NCI-H2029 treated with DMSO at 0.1 percent for 48 hours (cell line): Measurements from ENCODE around the gene NANS.
"Not testable (repeated sequence)": the region's sequence is repeated elsewhere in the genome, so short reads cannot be mapped to it uniquely, and the experiment has no call there.

Source experiments
- DNase-seq: peaks from one replicate; lab custom pipeline; 2025; lab: John Stamatoyannopoulos, UW

The NANS gene

DNA sequence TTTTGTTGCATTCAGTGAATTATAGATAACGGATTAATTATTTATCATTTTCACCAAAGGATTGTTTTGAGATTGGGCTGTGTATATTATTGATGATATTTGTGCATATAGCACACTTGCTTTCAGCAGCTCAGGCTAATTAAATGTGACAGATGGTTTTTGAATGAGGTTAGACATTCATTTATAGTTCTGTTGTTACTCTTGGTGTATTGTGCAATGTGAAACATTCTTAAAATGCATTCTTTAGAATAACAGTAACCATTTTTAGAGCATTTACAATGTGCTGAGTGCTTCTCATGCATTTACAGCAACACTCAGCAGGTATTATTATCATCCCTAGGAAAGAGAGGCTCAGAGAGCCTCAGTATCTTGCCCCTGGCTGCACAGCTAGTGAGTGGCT, 23.8 kb downstream of the NANS start:
- no peak for DNase-seq

DNA sequence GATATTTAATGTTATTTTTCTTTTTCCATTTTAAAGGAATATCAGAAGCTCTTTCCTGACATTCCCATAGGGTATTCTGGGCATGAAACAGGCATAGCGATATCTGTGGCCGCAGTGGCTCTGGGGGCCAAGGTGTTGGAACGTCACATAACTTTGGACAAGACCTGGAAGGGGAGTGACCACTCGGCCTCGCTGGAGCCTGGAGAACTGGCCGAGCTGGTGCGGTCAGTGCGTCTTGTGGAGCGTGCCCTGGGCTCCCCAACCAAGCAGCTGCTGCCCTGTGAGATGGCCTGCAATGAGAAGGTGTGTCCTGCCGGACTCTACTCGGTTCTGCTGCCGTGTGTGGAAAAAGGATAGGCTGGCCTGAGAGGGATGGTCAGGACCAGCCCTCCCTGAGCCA, 24.2 kb downstream of the NANS start:
- no peak for DNase-seq

DNA sequence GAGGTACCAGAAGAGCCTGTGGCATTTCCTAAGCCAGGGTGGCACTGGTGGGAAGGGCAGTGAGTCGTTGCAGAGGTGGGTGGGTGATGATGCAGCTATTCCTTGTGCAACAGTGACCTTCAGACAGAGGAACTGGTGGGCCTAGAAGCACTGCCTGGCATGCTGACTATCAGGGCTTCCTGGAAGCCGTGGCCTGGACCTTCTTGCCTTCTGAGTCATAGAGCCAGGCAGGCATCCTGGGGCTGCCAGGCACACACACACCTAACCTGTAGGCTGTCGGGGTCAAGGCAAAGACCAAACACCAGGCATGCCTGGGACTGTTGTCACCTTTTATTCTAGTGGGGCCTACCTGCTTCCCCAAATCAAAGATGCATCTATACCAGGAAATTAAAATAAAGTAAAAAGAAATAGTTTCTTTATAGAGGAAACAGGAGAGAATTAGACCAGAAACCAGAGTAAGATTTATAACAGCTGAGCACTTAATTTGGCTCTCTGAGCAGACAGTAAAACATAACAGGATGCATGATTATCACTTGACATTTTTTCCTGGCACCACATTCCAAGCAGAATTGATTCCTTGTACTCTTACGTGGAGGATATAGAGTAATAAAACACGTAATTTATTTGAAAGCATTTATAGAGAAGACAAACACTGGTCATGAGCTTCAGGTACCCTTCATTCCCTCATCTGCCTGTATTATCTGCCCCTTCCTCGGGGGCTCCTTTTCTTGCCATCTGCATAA, 25.1 kb downstream of the NANS start:
- DNase-seq, result peak; percentile 31

DNA sequence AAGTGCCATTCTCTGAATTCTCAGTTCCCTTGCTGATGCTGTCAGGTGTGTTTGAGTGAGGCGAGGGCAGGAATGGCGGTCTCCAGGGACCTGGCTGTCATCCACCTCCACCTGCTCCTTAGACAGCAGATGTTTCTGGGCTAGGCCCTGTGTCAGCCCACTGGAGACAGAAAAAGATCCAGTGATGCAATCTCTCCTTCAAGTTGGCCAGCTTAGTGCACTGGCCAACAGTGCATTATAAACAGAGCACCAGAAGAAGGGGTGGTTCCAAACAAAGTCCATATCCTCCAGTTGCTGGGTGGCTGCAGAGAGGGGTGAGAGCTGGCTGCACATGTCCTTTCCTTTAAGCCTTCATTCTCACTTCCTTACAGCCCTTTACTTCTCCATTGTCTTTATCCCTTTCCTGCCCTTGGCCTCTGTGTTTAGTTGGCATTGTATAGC, 26.5 kb downstream of the NANS start:
- DNase-seq, result no peak

- DNase-seq, result no peak
These were observed 27.1 kb downstream of the NANS start for GRCh38 chr9:98083566-98084183.

GRCh38 chr9:98084396-98084795, 27.9 kb downstream of the NANS start:
- DNase-seq, result no peak

GRCh38 chr9:98085058-98085457, 28.5 kb downstream of the NANS start:
- DNase-seq, result no peak

DNA sequence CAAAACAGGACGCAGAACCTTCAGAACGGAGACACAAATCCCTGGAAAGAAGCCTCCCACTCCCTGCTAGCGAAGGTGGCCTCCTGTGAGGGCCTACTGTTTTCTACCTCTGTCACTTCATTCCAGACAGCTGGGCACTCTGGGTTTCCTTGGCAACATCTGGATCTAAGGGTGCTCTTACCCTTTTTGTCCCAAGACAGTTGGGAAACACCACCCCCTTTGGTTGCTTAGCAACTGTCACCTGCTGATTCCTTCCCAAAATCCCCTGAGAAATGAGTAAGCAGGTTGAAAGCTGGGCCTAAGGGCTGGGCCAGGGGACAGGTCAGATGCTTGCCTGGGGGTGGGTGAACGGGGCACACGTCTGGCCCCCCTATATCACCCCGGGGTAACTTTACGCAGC, 29.4 kb downstream of the NANS start:
- DNase-seq, result no peak

DNA sequence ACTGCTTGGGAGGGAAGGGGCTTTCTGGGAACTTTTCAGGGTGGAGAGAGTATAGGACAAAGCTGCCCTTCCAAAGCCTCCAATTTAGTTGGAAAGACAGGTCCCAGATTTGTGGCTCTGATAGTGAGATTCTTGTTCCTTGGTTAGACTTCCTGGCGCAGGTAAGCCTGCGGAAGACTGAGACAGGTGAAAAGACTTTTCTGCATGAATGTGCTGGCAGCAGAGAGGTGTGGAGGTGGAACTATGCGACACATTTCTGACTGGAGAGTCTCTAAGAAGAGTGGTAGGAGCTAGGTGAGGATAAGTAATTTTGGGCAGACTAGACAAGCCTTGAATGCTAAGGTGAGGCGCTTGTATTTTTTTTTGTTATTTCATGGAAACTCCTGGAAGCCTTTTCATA, 29.9 kb downstream of the NANS start:
- DNase-seq, result no peak

DNA sequence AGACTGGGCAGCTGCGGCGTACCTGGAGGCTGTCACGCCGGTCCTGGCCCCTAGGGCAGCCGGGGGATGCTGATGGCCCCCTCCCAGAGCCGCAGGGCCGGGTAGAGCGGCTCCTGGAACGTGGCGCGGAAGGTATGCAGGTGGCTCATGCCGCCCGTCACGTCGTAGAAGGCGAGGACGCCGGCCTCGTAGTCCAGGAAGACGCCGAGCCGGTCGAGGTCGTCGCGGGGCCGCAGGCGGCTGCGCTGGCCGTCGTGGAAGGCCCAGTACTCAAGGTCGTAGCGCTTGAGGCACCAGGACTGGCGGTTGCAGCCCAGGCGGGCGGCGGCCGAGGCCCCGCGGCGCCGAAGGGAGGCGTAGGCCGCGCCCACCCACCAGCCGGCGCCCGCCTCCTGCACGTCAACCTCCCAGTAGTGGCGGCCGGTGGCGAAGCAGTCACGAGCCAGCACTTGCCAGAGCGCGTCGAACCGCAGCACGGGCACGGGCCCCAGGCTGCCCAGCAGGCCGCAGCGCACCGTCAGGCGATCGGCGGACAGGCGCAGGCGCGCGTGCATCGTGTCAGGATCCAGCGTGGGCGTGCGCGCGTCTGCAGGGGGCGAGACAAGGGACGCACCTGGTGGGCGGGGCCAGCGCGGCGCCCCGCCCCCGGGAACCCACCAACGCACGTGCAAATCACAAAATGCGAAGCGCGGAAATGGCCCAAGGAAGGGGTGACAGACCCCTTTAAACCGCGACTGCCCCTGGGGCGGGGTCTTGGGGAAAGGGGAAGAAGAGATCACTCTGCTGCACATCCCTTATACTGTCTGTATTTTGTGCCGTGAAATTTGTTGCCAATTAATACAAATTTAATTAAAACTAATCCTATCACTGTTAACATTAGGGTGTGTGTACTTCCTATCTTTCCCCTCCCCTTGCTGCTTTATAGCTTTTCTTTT, 31.2 kb downstream of the NANS start:
- no peak for DNase-seq

DNA sequence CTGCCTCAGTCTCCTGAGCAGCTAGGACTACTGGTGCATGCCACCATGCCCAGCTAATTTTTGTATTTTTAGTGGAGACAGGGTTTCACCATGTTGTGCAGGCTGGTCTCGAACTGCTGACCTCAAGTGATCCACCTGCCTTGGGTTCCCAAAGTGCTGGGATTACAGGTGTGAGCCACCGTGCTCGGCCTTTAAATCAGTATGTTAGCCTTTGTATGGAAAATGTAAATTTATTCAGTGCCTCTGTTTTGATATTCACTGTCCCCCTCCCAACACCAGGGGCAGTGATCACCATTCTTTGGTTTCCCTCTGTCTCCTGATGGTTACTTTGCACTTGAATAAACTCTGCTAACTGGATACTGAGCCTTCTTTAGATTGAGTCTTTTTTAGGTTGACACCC, 34.1 kb downstream of the NANS start:
- not testable (repeated sequence) for DNase-seq

DNA sequence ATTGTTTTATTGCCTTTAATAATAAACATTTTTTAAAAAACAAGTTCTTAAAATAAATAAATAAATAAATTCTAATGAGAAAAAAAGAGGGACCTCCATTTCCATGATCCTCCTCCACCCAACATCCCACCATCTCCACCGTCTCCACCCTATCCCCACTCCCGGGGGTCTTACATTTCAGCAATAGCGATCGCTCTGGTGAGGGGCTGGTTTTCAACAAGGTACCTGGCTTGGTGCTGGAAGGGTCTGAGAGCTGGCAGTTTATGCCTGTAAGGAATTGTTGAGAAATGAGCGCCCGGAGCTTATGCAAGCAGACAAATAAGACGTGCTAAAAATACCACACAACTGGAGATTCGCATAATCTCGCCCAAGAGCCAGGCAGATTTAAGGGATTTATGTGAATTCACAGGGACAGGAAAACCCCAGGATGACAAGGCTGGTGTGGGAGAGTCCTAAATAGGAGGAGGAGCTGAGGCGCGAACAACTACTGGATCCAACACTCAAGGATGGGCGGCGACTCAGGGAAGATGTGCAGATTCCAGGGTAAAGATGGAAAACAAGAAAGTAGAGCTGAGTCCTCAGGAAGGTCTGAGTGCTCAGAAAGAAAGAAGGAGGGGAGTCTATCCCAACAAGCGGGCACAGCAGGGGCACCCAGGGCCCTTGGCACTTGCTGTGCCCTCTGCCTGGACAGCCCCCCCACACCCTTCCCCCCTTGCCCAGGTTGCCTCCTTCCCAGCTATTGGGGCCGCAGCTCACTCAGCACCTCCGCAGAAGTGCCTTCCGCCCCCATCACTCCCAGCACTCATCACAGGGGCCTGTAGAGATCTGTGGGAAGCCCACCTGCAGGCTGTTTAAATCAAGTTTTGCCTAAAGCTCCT, 35.4 kb downstream of the NANS start:
- DNase-seq, result no peak

DNA sequence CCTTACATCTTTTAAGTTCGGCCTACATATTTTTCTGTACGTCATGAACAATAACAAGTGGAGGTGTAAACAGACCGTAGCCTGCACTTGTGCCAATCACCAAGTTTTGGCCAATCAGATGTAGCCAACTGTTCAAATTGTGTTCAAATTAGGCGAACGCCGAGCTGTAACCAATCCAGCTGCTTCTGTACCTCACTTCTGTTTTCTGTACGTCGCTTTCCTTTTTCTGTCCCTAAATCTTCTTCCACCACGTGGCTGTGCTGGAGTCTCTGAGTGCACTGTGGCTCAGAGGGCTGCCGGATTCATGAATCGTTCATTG, 36.0 kb downstream of the NANS start:
- DNase-seq, result no peak

DNA sequence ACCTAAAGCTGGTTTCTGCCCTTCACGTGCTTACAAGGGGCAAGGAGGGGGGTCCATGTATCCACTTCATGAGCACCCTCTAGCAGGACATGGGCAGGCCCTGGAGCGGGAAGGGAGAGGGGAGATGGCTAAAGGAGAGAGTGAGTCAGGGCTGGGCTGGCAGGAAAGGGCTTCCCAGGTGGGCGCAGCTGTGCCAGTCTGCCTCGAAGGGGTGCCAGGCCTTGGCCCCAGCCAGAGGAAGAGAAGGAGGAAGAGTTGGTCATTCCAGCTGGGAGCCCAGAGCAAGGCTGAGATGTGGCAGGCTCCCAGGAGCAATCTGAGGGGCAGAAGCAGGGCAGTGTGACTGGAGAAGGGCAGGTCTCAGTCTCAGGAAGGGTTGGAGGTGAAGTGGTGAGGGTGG, 37.8 kb downstream of the NANS start:
- no peak for DNase-seq

GRCh38 chr9:98094851-98095250, 38.3 kb downstream of the NANS start:
- no peak for DNase-seq

- no peak for DNase-seq
These were observed 38.9 kb downstream of the NANS start for GRCh38 chr9:98095401-98095800.

- DNase-seq, result no peak
These were observed 39.6 kb downstream of the NANS start for GRCh38 chr9:98096091-98096490.

GRCh38 chr9:98097836-98098235, 41.3 kb downstream of the NANS start:
- DNase-seq, result peak; percentile 91

GRCh38 chr9:98099346-98099745, 42.8 kb downstream of the NANS start:
- DNase-seq, result peak; percentile 72

- peak; percentile 91 for DNase-seq
These were observed 43.4 kb downstream of the NANS start for GRCh38 chr9:98099898-98100297.

- DNase-seq, result no peak
These were observed 43.9 kb downstream of the NANS start for GRCh38 chr9:98100456-98100855.

DNA sequence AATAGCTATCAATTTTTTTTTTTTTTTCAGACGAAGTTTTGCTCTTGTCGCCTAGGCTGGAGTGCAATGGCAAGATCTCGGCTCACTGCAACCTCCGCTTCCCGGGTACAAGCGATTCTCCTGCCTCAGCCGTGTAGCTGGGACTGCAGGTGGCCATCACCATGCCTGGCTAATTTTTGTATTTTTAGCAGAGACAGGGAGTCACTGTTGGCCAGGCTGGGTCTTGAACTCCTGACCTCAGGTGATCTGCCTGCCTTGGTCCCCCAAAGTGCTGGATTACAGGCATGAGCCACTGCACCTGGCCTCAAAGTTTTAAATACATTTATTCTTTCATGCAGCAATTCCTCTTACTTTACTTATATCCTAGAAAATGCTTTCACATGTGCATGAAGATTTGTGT, 44.9 kb downstream of the NANS start:
- DNase-seq, result no peak
